T follicular helper cell (primary cell): ENCODE results near the gene PWWP2A.
"Not testable (repeated sequence)": the region's sequence is repeated elsewhere in the genome, so short reads cannot be mapped to it uniquely, and the experiment has no call there.

ENCODE experiments used
- DNase-seq: peaks from one replicate; pipeline ENCODE4 v3.0.0-alpha.2; 2020; ENCODE audit warnings: low read depth
- total RNA-seq, 2 experiments: gene quantifications; one replicate each; lab custom pipeline; 2026; lab: John Stamatoyannopoulos, UW

The PWWP2A gene
- 36.9 to 51.0 reads per million in 2 experiments for total RNA-seq

DNA sequence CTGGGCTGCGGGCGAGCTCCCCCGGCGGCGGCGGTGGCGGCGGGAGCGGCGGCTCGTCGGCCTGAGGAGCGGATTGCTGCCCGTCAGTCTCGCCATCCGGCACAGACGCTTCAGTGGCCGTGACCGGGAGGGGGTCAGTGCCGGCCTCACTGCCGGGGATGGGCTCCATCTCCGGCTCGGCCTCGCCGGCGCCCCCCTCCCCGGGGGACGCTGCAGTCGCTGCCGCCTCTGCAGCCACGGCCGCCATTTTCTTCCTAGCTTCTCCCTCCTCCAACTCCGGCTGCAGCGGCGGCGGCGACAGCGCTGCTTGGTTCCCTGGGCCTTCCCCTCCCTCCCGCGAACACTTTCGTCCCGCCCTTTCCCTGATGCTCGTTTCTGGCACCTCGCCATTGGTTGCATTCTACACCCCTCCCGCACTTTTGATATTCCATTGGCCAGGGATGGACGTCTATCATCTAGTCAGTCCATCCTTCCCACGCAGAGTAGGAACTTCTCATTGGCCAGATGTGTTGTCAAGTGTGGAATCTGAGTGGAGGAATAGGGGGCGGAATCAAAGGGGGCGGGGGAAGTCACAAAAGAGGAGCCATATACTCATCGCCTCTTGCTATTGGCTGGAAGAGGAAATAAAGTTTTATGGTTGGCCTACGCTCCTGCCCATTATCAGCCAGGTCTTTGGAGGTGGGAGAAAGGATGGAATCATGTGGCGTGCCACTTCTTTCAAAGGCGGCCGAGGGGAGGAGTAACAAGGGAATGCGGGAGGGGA, at the start of gene PWWP2A:
Gene PWWP2A (minus strand): TSS at position 309 of the 763 bp plus-strand sequence. CDS start 62 bp downstream, at position 247.
- peak; percentile 98 for DNase-seq

- no peak for DNase-seq
Measured at GRCh38 chr5:160167624-160168165, 48.4 kb upstream of the PWWP2A start.

GRCh38 chr5:160166973-160167623, 47.8 kb upstream of the PWWP2A start:
- no peak for DNase-seq

GRCh38 chr5:160166069-160166972, 47.1 kb upstream of the PWWP2A start:
- no peak for DNase-seq

- DNase-seq = no peak
Measured at GRCh38 chr5:160165137-160166068, 46.2 kb upstream of the PWWP2A start.

DNA sequence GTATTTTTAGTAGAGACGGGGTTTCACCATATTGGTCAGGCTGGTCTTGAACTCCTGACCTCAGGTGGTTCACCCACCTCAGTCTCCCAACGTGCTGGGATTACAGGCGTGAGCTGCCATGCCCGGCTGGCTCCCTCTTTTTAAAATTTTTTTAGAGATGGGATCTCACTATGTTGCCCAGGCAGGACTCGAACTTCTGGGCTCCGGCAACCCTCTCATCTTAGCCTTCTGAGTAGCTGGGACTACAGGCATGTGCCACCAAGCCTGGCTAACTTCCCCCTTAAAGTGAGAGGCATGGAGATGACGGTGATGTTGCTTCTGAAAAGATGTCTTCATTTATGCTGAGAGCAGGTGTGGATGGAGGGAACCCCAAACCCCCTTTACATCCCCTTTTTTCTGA, 43.7 kb upstream of the PWWP2A start:
- DNase-seq = no peak

GRCh38 chr5:160161626-160162025, 42.4 kb upstream of the PWWP2A start:
- no peak for DNase-seq

GRCh38 chr5:160160875-160161274, 41.6 kb upstream of the PWWP2A start:
- DNase-seq = not testable (repeated sequence)

DNA sequence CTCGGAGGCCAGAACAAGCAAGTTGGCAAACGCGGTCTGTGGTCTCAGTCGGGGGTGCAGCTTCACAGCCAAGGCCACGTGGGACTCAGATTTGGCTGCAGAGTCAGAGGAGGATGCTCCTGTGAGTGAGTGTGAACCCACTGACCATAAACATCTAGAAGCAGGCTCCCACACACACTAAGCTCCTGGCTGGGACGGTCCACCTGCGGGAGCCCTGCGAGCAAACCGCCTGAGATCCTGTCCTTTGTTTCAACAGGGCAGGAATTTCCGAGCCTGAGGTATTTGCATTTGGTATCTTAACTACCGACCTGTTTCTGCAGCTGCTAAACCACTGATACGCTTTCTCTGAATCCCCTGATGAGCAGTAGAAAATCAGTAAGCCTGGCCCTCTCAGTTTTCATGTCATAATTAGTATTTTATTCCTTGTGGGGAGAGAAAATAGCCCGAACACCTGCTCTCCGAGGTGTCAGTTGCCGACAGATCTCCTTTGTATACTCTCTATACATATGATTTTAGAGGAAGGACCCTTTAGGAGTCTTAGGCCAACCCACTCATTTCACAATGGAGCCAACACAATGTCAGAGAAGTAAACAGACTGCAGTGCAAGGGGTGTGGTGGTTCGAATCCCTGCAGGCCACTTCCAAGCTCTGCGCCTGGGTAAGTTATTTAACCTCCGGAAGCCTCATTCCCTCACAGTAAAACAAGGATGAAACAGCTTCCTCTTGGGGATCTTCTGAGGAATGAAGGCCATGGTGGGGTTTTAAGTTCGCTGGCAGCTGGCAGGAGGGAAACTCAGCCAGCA, 40.9 kb upstream of the PWWP2A start:
- DNase-seq = no peak

GRCh38 chr5:160158087-160158486, 38.8 kb upstream of the PWWP2A start:
- DNase-seq = no peak

- DNase-seq = no peak
Measured at GRCh38 chr5:160155017-160155750, 35.9 kb upstream of the PWWP2A start.

DNA sequence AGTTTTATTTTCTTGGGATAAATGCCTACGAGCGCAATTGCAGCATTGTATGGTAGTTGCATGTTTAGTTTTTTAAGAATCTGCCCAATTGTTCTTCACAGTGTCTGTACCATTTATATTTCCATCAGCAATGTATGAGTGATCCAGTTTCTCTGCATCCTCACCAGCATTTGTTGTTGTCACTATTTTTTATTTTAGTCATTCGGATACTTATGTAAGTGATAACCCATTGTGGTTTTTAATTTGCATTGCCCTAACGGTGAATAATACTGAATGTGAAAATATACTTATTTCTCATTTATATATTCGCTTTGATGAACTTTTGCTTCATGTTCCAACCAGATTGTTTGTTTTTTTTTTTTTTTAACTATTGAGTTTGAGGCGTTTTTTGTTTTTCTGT, 33.7 kb upstream of the PWWP2A start:
- DNase-seq = no peak

- DNase-seq = no peak
Measured at GRCh38 chr5:160152287-160152686, 33.0 kb upstream of the PWWP2A start.

GRCh38 chr5:160151017-160151416, 31.8 kb upstream of the PWWP2A start:
- no peak for DNase-seq

GRCh38 chr5:160150381-160150780, 31.1 kb upstream of the PWWP2A start:
- no peak for DNase-seq

DNA sequence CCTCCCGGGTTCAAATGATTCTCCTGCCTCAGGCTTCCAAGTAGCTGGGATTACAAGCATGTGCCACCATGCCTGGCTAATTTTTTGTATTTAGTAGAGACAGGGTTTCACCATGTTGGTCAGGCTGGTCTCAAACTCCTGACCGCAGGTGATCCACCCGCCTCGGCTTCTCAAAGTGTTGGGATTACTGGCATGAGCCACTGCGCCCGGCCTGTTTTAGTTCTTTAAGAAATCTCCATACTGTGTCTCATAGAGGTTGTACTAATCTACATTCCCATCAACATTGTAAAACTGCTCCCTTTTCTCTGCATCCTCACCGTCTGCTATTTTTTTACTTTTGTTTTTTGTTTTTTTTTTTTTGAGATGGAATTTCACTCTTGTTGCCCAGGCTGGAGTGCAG, 25.2 kb upstream of the PWWP2A start:
- DNase-seq = not testable (repeated sequence)

- DNase-seq = no peak
Measured at GRCh38 chr5:160134332-160134731, 15.1 kb upstream of the PWWP2A start.

DNA sequence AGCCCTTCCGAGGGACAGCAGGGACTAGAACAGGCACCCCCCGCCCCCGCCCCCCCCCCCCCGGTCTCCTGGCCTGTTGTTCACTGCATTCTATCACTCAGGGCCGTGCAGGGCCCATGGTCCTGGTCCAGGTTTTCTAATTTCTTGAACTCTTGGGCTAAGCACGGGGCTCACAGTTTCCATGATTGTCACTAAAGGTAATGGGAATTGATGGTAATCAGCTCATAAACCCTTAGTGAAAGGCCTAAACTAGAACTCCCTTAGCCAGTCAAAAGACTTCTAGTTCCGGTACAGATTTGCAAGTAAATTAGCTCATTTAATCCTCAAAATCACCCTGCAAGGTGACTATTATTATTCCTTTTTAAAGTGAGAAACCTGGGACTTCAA, 14.7 kb upstream of the PWWP2A start:
- DNase-seq = no peak
